GM21515 (cell line): ENCODE results near the gene CHN1.

Experiments used
- ATAC-seq: cut with Tn5 transposase; IDR thresholded peaks from one replicate; pipeline ENCODE4 v1.9.1; 2021; ENCODE audit not compliant: unreplicated experiment

The CHN1 gene

GRCh38 chr2:174833737-174834136, 171.4 kb downstream of the CHN1 start:
- no peak for ATAC-seq

- ATAC-seq, result no peak
Measured at GRCh38 chr2:174830561-174830960, 174.6 kb downstream of the CHN1 start.

- no peak for ATAC-seq
Measured at GRCh38 chr2:174829550-174829949, 175.6 kb downstream of the CHN1 start.

- ATAC-seq, result no peak
Measured at GRCh38 chr2:174827371-174828369, 177.5 kb downstream of the CHN1 start.

- no peak for ATAC-seq
Measured at GRCh38 chr2:174826051-174826450, 179.1 kb downstream of the CHN1 start.

- ATAC-seq, result no peak
Measured at GRCh38 chr2:174824068-174824467, 181.1 kb downstream of the CHN1 start.

- ATAC-seq, result no peak
Measured at GRCh38 chr2:174821628-174822027, 183.6 kb downstream of the CHN1 start.

GRCh38 chr2:174820361-174820760, 184.8 kb downstream of the CHN1 start:
- ATAC-seq, result no peak

- no peak for ATAC-seq
Measured at GRCh38 chr2:174815526-174815925, 189.7 kb downstream of the CHN1 start.

GRCh38 chr2:174812037-174812436, 193.1 kb downstream of the CHN1 start:
- no peak for ATAC-seq

GRCh38 chr2:174807931-174808330, 197.2 kb downstream of the CHN1 start:
- ATAC-seq, result no peak

- ATAC-seq, result no peak
Measured at GRCh38 chr2:174805803-174806202, 199.4 kb downstream of the CHN1 start.

- ATAC-seq, result no peak
Measured at GRCh38 chr2:174802459-174802858, 202.7 kb downstream of the CHN1 start.

GRCh38 chr2:174800436-174801205, 204.6 kb downstream of the CHN1 start:
- ATAC-seq, result no peak

- ATAC-seq, result no peak
Measured at GRCh38 chr2:174798801-174799200, 206.4 kb downstream of the CHN1 start.

- no peak for ATAC-seq
Measured at GRCh38 chr2:174797781-174798276, 207.4 kb downstream of the CHN1 start.

- ATAC-seq, result no peak
Measured at GRCh38 chr2:174796319-174796771, 208.8 kb downstream of the CHN1 start.

GRCh38 chr2:174794851-174795374, 210.3 kb downstream of the CHN1 start:
- ATAC-seq, result no peak

- no peak for ATAC-seq
Measured at GRCh38 chr2:174792309-174793025, 212.7 kb downstream of the CHN1 start.

- no peak for ATAC-seq
Measured at GRCh38 chr2:174791746-174792280, 213.4 kb downstream of the CHN1 start.
